Measurements from ENCODE around the gene EPN3. TPM values are rescaled to one million over a fixed set of nuclear protein-coding genes. Genes with fewer than 3 reads are reported as not detected.

The EPN3 gene
- polyA plus RNA-seq, 1 of the 3 experiments (the other 2 are of a cell fraction) = 0.05 TPM

DNA sequence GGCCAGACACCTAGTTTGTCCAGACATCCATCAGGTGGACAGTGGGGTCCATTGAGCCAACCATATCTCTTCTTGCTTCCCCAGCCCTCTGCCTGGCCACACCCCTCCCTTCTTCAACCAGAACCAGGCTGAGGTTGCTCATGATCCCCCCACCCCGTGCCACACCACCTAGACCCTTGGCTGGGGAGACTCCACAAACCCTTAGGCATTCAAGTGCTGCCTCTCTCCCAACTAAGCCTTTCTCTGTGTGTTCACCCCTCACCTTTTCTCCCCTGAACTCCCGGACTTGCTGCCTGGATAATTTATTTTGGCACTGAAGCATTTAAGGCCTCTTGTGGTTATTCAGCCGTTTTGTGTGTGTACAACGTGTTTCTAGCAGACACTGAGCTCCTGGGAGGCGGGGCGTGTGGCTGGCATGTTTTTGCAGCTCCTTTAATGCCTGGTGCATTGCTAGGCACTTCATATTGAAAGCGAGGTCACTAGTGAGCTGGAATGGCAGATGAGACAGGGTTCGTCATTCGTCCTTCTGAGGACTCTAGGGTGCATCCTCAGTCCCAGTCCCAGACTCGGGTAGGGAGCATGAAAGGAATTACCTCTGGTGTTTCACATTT, 56.7 kb downstream of the EPN3 start:
- H3K36me3 ChIP-seq (replicated peaks in 1 of 2; ENCODE audit: control insufficient read depth in 1 of 2, insufficient read depth in 2 of 2, low read length in 1 of 2) = no peaks in the 10 kb centered on the region
- no peak overlapping the region for H3K4me2 ChIP-seq
- ChIA-PET POLR2A (no interaction called here), CTCF (interaction anchor here (0.8 to 12.9 kb wide), 8 partner anchors 13 to 263 kb away, joined by 3 to 163 read pairs (median 4); no protein-coding TSS in a partner anchor)
- H3K9me3 ChIP-seq = no peaks in the 10 kb centered on the region
- no peaks in the 10 kb centered on the region for H3K79me2 ChIP-seq (ENCODE audit: insufficient read depth)
- H3K9ac ChIP-seq = no peak overlapping the region
- DNase-seq = no peak
- WGBS (ENCODE audit: low lambda C conversion rate) = 78% methylated on average over 10 of the region's 10 CpGs
- no peak overlapping the region for H3K4me3 ChIP-seq (ENCODE audit: low read depth in 2 of 2, low read length in 1 of 2)
- H3K9me2 ChIP-seq = no peaks in the 10 kb centered on the region
- H3K4me1 ChIP-seq (ENCODE audit: control insufficient read depth in 1 of 2, insufficient read depth in 2 of 2, low read depth in 1 of 2, low read length in 1 of 2) = peaks cover 0 to 69% of the 10 kb centered on the region in 2 experiments; a peak in 2 of 4 replicates
- H3K27me3 ChIP-seq (ENCODE audit: insufficient read depth) = peaks cover 12% of the 10 kb centered on the region; the same call in 1 of the 2 replicates
- H3K27ac ChIP-seq (ENCODE audit: low read depth in 2 of 2, low read length in 1 of 2) = no peak overlapping the region
- no peak for TF ChIP-seq RCOR1 (IDR thresholded peaks at IDR 0.05; ENCODE audit: low read length)
- TF ChIP-seq MXI1 (IDR thresholded peaks at IDR 0.05; ENCODE audit: low read depth, low read length) = no peak
- TF ChIP-seq GABPA (IDR thresholded peaks at IDR 0.05; ENCODE audit: low read depth) = no peak
- TF ChIP-seq, protein P1, sequence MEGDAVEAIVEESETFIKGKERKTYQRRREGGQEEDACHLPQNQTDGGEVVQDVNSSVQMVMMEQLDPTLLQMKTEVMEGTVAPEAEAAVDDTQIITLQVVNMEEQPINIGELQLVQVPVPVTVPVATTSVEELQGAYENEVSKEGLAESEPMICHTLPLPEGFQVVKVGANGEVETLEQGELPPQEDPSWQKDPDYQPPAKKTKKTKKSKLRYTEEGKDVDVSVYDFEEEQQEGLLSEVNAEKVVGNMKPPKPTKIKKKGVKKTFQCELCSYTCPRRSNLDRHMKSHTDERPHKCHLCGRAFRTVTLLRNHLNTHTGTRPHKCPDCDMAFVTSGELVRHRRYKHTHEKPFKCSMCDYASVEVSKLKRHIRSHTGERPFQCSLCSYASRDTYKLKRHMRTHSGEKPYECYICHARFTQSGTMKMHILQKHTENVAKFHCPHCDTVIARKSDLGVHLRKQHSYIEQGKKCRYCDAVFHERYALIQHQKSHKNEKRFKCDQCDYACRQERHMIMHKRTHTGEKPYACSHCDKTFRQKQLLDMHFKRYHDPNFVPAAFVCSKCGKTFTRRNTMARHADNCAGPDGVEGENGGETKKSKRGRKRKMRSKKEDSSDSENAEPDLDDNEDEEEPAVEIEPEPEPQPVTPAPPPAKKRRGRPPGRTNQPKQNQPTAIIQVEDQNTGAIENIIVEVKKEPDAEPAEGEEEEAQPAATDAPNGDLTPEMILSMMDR (IDR thresholded peaks at IDR 0.05) = no peak
- TF ChIP-seq MEF2A (IDR thresholded peaks at IDR 0.05; ENCODE audit: borderline replicate concordance, low read depth) = no peak
- TF ChIP-seq, protein P2, sequence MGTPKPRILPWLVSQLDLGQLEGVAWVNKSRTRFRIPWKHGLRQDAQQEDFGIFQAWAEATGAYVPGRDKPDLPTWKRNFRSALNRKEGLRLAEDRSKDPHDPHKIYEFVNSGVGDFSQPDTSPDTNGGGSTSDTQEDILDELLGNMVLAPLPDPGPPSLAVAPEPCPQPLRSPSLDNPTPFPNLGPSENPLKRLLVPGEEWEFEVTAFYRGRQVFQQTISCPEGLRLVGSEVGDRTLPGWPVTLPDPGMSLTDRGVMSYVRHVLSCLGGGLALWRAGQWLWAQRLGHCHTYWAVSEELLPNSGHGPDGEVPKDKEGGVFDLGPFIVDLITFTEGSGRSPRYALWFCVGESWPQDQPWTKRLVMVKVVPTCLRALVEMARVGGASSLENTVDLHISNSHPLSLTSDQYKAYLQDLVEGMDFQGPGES (IDR thresholded peaks at IDR 0.05; ENCODE audit: low read depth, low read length) = no peak
- no peak for TF ChIP-seq NRF1 (IDR thresholded peaks at IDR 0.05; ENCODE audit: low read depth, low read length)
- TF ChIP-seq USF1 (IDR thresholded peaks at IDR 0.05; ENCODE audit: borderline replicate concordance, low read depth) = no peak
- no peak for TF ChIP-seq CHD2 (IDR thresholded peaks at IDR 0.05; ENCODE audit: low read length, partially characterized antibody)
- TF ChIP-seq, protein P3, sequence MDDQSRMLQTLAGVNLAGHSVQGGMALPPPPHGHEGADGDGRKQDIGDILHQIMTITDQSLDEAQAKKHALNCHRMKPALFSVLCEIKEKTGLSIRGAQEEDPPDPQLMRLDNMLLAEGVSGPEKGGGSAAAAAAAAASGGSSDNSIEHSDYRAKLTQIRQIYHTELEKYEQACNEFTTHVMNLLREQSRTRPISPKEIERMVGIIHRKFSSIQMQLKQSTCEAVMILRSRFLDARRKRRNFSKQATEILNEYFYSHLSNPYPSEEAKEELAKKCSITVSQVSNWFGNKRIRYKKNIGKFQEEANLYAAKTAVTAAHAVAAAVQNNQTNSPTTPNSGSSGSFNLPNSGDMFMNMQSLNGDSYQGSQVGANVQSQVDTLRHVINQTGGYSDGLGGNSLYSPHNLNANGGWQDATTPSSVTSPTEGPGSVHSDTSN (IDR thresholded peaks at IDR 0.05) = no peak
- TF ChIP-seq JUND (IDR thresholded peaks at IDR 0.05) = no peak
- TF ChIP-seq SIN3A (IDR thresholded peaks at IDR 0.05; ENCODE audit: borderline replicate concordance, low read depth, low read length) = no peak
- no peak for TF ChIP-seq FOXJ3 (CRISPR knock-in tag; IDR thresholded peaks at IDR 0.05)
- no peak for TF ChIP-seq FOSL2 (IDR thresholded peaks at IDR 0.05; ENCODE audit: borderline replicate concordance, low read depth)
- no peak for TF ChIP-seq GATA2 (CRISPR knock-in tag; IDR thresholded peaks at IDR 0.05)
- TF ChIP-seq TAF1 (IDR thresholded peaks at IDR 0.05; ENCODE audit: borderline replicate concordance, low read depth, low read length) = no peak
- TF ChIP-seq, protein P4, sequence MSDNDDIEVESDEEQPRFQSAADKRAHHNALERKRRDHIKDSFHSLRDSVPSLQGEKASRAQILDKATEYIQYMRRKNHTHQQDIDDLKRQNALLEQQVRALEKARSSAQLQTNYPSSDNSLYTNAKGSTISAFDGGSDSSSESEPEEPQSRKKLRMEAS (IDR thresholded peaks at IDR 0.05; ENCODE audit: low read depth) = no peak
- TF ChIP-seq RFX5 (IDR thresholded peaks at IDR 0.05; ENCODE audit: low read length) = no peak
- no peak for TF ChIP-seq FOXM1 (IDR thresholded peaks at IDR 0.05; ENCODE audit: low read depth)
- no peaks in the 10 kb centered on the region for H3F3A ChIP-seq (replicated peaks; ENCODE audit: insufficient read depth)
- no peak overlapping the region for H2AFZ ChIP-seq (ENCODE audit: low read depth)
- no peaks in the 10 kb centered on the region for H4K20me1 ChIP-seq (ENCODE audit: insufficient read depth)
